ENCODE results near the gene CIBAR2. TPM values are rescaled to one million over a fixed set of nuclear protein-coding genes. Genes with fewer than 3 reads are reported as not detected.

CIBAR2 gene
- total RNA-seq, 2 experiments from 2014 or later, result not detected

DNA sequence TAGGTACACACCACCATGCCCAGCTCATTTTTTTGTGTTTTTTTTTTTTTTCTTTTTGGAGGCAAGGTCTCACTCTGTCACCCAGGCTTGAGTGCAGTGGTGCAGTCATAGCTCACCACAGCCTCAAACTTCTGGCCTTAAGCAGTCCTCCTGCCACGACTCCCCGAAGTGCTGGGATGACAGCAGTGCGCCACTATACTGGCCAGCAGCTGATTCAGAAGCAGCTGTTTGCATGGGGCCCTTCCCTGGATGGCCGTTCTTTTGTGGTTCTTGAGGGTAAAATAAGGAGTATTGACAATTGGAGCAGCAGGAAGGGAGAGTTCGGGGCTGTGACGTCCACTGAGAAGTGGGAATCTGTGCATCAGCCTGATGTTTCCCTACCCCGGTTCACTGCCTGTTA, 43.1 kb downstream of the CIBAR2 start:
- Mint-ChIP-seq H3K4me3 (no peak overlapping the region), H3K36me3 (ENCODE audit: low read depth) (peaks cover 4% of the 10 kb centered on the region), H3K27ac (no peak overlapping the region), H3K4me1 (ENCODE audit: low read depth) (no peaks in the 10 kb centered on the region), H3K27me3 (ENCODE audit: low read depth) (no peaks in the 10 kb centered on the region), H3K9me3 (no peaks in the 10 kb centered on the region)
- no peak for DNase-seq
- intact Hi-C loops (cut with micrococcal nuclease), result no loop called here
- CTCF ChIA-PET, result interaction anchor here (1.7 kb wide), 1 partner anchor 18 kb away, joined by 5 read pairs; no protein-coding TSS in a partner anchor

- H3K36me3 Mint-ChIP-seq (ENCODE audit: low read depth), result peaks cover 4% of the 10 kb centered on the region
- no peak overlapping the region for H3K27ac Mint-ChIP-seq
- intact Hi-C loops (cut with micrococcal nuclease), result no loop called here
- no peaks in the 10 kb centered on the region for H3K27me3 Mint-ChIP-seq (ENCODE audit: low read depth)
- no peaks in the 10 kb centered on the region for H3K9me3 Mint-ChIP-seq
- no peaks in the 10 kb centered on the region for H3K4me1 Mint-ChIP-seq (ENCODE audit: low read depth)
- H3K4me3 Mint-ChIP-seq, result no peak overlapping the region
- CTCF ChIA-PET, result interaction anchor here (1.7 kb wide), 1 partner anchor 18 kb away, joined by 5 read pairs; no protein-coding TSS in a partner anchor
- DNase-seq, result no peak
These were observed 43.5 kb downstream of the CIBAR2 start for GRCh38 chr16:85068746-85069145.

DNA sequence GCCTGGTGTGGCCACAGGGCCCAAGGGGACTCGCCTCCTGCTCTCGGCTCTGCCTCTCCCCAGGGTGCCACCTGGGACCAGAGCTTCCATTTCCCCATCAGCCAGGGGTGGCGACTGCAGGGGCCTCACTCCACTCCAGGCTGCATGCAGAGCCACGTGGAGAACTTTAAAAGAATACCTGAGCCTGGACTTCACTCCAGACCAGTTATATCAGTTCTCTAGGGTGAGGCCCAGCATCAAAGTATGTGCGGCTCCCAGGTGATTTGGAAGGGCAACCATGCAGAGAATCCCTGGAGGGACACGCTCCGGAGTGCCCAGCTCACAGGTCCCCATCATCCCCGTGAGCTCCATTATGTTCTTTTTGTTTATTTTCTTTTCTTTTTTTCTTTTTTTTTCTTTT, 44.8 kb downstream of the CIBAR2 start:
- DNase-seq, result no peak
- peaks cover 4% of the 10 kb centered on the region for H3K36me3 Mint-ChIP-seq (ENCODE audit: low read depth)
- no peaks in the 10 kb centered on the region for H3K27me3 Mint-ChIP-seq (ENCODE audit: low read depth)
- H3K27ac Mint-ChIP-seq, result no peak overlapping the region
- intact Hi-C loops (cut with micrococcal nuclease), result no loop called here
- no peaks in the 10 kb centered on the region for H3K9me3 Mint-ChIP-seq
- H3K4me1 Mint-ChIP-seq (ENCODE audit: low read depth), result no peaks in the 10 kb centered on the region
- no peak overlapping the region for H3K4me3 Mint-ChIP-seq
- CTCF ChIA-PET, result interaction anchor here (0.6 to 1.7 kb wide), 3 partner anchors 19 to 127 kb away, joined by 3 to 5 read pairs (median 3); no protein-coding TSS in a partner anchor

DNA sequence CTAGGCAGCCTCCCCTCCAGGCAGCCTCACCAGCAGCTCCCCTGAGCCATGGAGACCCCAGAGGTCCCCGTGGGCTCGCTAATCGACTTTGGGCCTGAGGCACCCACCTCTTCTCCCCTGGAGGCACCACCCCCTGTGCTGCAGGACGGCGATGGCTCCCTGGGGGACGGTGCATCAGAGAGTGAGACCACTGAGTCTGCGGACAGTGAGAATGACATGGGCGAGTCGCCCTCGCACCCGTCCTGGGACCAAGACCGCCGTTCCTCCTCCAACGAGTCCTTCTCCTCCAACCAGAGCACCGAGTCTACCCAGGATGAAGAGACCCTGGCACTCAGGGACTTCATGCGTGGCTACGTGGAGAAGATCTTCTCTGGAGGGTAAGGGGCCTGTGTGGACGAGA, 45.2 kb downstream of the CIBAR2 start:
- no peak overlapping the region for H3K4me3 Mint-ChIP-seq
- DNase-seq, result no peak
- intact Hi-C loops (cut with micrococcal nuclease), result no loop called here
- H3K4me1 Mint-ChIP-seq (ENCODE audit: low read depth), result no peaks in the 10 kb centered on the region
- H3K27me3 Mint-ChIP-seq (ENCODE audit: low read depth), result no peaks in the 10 kb centered on the region
- H3K36me3 Mint-ChIP-seq (ENCODE audit: low read depth), result peaks cover 4% of the 10 kb centered on the region
- no peak overlapping the region for H3K27ac Mint-ChIP-seq
- CTCF ChIA-PET, result interaction anchor here (0.6 to 1.4 kb wide), 2 partner anchors 97 to 127 kb away, joined by 3 read pairs; no protein-coding TSS in a partner anchor
- H3K9me3 Mint-ChIP-seq, result no peaks in the 10 kb centered on the region

DNA sequence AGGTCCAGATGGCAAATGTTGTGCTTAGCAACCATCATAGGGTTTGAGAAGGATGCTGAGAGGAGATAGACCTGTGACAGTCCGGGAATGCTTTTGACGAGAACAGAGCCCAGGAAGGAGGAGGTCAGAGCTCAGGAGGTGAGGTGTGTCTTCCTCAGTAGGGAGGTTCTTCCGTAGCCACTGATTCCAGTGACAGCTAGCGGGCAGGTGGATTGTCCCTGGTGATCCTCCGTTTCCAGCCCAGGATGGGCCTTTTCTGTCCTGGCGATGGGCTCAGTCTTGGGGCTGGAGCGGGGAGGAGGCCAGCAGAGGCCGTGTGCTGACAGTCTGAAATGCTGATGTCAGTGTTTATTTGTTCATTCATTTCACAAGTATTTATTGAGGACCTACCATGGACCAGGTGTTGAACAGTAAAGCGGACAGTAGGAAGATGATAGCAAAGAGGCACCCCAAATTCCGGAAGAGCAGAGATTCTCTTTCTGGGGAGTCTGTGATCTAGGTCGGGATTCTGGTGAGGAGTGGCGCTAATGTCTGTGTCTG, 45.9 kb downstream of the CIBAR2 start:
- Mint-ChIP-seq H3K27me3 (ENCODE audit: low read depth) (no peaks in the 10 kb centered on the region), H3K4me3 (no peak overlapping the region), H3K36me3 (ENCODE audit: low read depth) (peaks cover 1% of the 10 kb centered on the region), H3K9me3 (no peaks in the 10 kb centered on the region), H3K27ac (no peak overlapping the region), H3K4me1 (ENCODE audit: low read depth) (peaks cover 1% of the 10 kb centered on the region)
- intact Hi-C loops (cut with micrococcal nuclease), result no loop called here
- CTCF ChIA-PET, result interaction anchor here (1.4 kb wide), 1 partner anchor 10 kb away, joined by 4 read pairs; no protein-coding TSS in a partner anchor
- DNase-seq, result no peak

GRCh38 chr16:85065099-85065498, 47.2 kb downstream of the CIBAR2 start:
- Mint-ChIP-seq H3K27ac (no peak overlapping the region), H3K27me3 (ENCODE audit: low read depth) (no peaks in the 10 kb centered on the region), H3K4me3 (no peak overlapping the region), H3K36me3 (ENCODE audit: low read depth) (peaks cover 1% of the 10 kb centered on the region), H3K9me3 (no peaks in the 10 kb centered on the region), H3K4me1 (ENCODE audit: low read depth) (peaks cover 3% of the 10 kb centered on the region)
- CTCF ChIA-PET, result interaction anchor here (1.4 kb wide), 1 partner anchor 9 kb away, joined by 4 read pairs; no protein-coding TSS in a partner anchor
- no peak for DNase-seq
- intact Hi-C loops (cut with micrococcal nuclease), result no loop called here

GRCh38 chr16:85064186-85064585, 48.1 kb downstream of the CIBAR2 start:
- DNase-seq, result no peak
- no peak overlapping the region for H3K4me3 Mint-ChIP-seq
- intact Hi-C loops (cut with micrococcal nuclease), result no loop called here
- no peak overlapping the region for H3K27ac Mint-ChIP-seq
- no peaks in the 10 kb centered on the region for H3K9me3 Mint-ChIP-seq
- CTCF ChIA-PET, result no interaction called here
- no peaks in the 10 kb centered on the region for H3K27me3 Mint-ChIP-seq (ENCODE audit: low read depth)
- H3K4me1 Mint-ChIP-seq (ENCODE audit: low read depth), result peaks cover 5% of the 10 kb centered on the region
- H3K36me3 Mint-ChIP-seq (ENCODE audit: low read depth), result peaks cover 1% of the 10 kb centered on the region

DNA sequence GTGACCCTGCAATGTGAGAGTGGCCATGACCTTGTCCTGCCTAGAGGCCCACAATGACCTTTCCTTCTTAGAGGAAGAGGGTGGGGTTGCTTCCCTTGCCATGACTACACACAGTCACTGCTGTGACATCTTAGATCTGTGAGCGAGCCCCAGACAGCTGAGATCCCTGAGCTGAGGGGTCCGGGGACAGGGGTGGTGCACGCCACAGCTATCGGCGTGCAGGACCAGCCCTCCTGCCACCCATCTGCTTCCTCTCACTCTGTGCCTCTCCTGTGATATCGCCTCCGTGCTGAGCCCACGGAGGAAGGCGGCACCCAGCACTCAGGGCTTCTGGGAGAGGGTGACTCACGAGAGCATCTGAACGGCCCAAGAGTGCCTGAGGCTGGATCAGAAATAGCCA, 49.4 kb downstream of the CIBAR2 start:
- intact Hi-C loops (cut with micrococcal nuclease), result no loop called here
- Mint-ChIP-seq H3K4me1 (ENCODE audit: low read depth) (peaks cover 9% of the 10 kb centered on the region), H3K9me3 (no peaks in the 10 kb centered on the region), H3K4me3 (no peak overlapping the region), H3K27ac (no peak overlapping the region), H3K36me3 (ENCODE audit: low read depth) (peaks cover 1% of the 10 kb centered on the region), H3K27me3 (ENCODE audit: low read depth) (no peaks in the 10 kb centered on the region)
- DNase-seq, result no peak
- CTCF ChIA-PET, result no interaction called here

- intact Hi-C loops (cut with micrococcal nuclease), result no loop called here
- no peak for DNase-seq
- no peaks in the 10 kb centered on the region for H3K27me3 Mint-ChIP-seq (ENCODE audit: low read depth)
- peaks cover 2% of the 10 kb centered on the region for H3K36me3 Mint-ChIP-seq (ENCODE audit: low read depth)
- H3K4me1 Mint-ChIP-seq (ENCODE audit: low read depth), result peaks cover 14% of the 10 kb centered on the region
- no peak overlapping the region for H3K4me3 Mint-ChIP-seq
- CTCF ChIA-PET, result no interaction called here
- H3K27ac Mint-ChIP-seq, result no peak overlapping the region
- no peaks in the 10 kb centered on the region for H3K9me3 Mint-ChIP-seq
These were observed 49.9 kb downstream of the CIBAR2 start for GRCh38 chr16:85062323-85062722.

DNA sequence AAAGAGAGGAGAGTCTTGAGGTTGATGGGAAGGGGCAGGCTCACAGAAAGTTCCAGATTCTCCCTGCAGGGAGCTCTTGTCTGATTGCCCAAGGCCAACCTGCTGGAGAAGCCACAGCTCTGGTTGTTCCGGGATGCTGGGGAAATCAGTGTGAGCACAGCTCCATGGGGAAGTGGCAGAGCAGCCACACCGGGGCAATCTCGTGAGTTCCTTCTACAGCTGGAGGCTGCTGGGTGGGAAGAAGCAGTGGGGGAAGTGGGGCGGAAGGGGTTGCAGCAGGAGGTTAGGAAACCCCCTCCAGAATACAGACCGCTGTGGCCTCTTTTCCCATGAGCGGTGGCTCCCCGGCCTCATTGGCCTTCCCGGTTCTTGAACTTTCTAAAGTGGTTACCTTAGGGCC, 50.7 kb downstream of the CIBAR2 start:
- no peaks in the 10 kb centered on the region for H3K9me3 Mint-ChIP-seq
- no peak overlapping the region for H3K4me3 Mint-ChIP-seq
- H3K27me3 Mint-ChIP-seq (ENCODE audit: low read depth), result no peaks in the 10 kb centered on the region
- peaks cover 22% of the 10 kb centered on the region for H3K4me1 Mint-ChIP-seq (ENCODE audit: low read depth)
- H3K27ac Mint-ChIP-seq, result no peak overlapping the region
- CTCF ChIA-PET, result no interaction called here
- DNase-seq, result no peak
- intact Hi-C loops (cut with micrococcal nuclease), result no loop called here
- peaks cover 1% of the 10 kb centered on the region for H3K36me3 Mint-ChIP-seq (ENCODE audit: low read depth)

GRCh38 chr16:85058909-85059308, 53.4 kb downstream of the CIBAR2 start:
- Mint-ChIP-seq H3K9me3 (no peaks in the 10 kb centered on the region), H3K27ac (no peak overlapping the region), H3K27me3 (ENCODE audit: low read depth) (no peaks in the 10 kb centered on the region), H3K36me3 (ENCODE audit: low read depth) (peaks cover 1% of the 10 kb centered on the region), H3K4me3 (no peak overlapping the region), H3K4me1 (ENCODE audit: low read depth) (peaks cover 41% of the 10 kb centered on the region)
- CTCF ChIA-PET, result interaction anchor here (1.1 to 1.6 kb wide), 2 partner anchors 12 to 28 kb away, joined by 4 to 5 read pairs; no protein-coding TSS in a partner anchor
- DNase-seq, result no peak
- intact Hi-C loops (cut with micrococcal nuclease), result no loop called here

- Mint-ChIP-seq H3K9me3 (no peaks in the 10 kb centered on the region), H3K27ac (no peak overlapping the region), H3K36me3 (ENCODE audit: low read depth) (peaks cover 1% of the 10 kb centered on the region), H3K27me3 (ENCODE audit: low read depth) (no peaks in the 10 kb centered on the region), H3K4me1 (ENCODE audit: low read depth) (peaks cover 41% of the 10 kb centered on the region), H3K4me3 (no peak overlapping the region)
- intact Hi-C loops (cut with micrococcal nuclease), result no loop called here
- CTCF ChIA-PET, result interaction anchor here (1.1 kb wide), 1 partner anchor 28 kb away, joined by 4 read pairs; no protein-coding TSS in a partner anchor
- DNase-seq, result no peak
These were observed 54.3 kb downstream of the CIBAR2 start for GRCh38 chr16:85057948-85058347.

DNA sequence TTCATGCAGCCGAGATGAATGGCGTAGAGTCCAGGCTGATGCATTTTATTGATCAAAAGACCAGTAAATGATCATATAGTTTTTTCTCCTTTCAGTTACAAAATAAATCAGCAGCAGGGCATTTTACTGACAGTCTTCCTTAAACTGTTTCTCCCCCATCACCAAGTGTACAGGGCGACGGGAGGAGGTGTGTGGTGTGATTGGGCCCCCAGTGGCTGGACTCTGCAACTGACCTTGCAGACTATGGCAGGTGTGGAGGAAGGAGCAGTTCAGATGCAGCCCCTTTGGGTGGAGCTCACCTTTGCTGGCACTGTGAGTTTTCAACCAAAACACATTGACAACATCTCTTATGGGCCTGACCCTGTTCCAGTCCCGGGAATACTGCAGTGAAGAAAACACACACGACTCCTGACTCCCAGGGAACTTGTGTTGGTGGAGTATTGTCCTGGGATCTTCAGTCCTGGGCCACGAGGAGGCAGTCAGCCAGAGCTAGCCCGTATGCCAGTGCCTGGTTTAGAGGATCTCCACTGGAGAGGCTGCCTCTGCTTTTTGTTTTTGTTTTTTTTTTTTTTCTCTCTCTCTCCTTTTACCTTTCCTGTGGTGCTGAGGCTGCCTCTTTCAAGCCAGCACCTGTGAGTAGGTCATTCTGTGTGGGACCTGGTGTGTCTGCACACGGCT, 54.9 kb downstream of the CIBAR2 start:
- Mint-ChIP-seq H3K4me3 (no peak overlapping the region), H3K4me1 (ENCODE audit: low read depth) (peaks cover 41% of the 10 kb centered on the region)

More for the DNA sequence above, 54.9 kb downstream of the CIBAR2 start:
- Mint-ChIP-seq H3K27me3 (ENCODE audit: low read depth) (no peaks in the 10 kb centered on the region), H3K36me3 (ENCODE audit: low read depth) (peaks cover 1% of the 10 kb centered on the region), H3K27ac (peak overlapping the region; percentile 19), H3K9me3 (no peaks in the 10 kb centered on the region)
- CTCF ChIA-PET, result interaction anchor here (1.1 to 2.2 kb wide), 2 partner anchors 27 to 29 kb away, joined by 4 to 9 read pairs; no protein-coding TSS in a partner anchor
- intact Hi-C loops (cut with micrococcal nuclease), result no loop called here
- peak; percentile 24 for DNase-seq
